Measurements from ENCODE around the gene TIAM1.

GRCh38 chr21:31103571-31104265 is 240.3 kb downstream of the TIAM1 start:
- TF ChIP-seq CTCF (IDR thresholded peaks at IDR 0.05), result no peak
- TF ChIP-seq EP300 (IDR thresholded peaks at IDR 0.05), result no peak
- TF ChIP-seq POLR2AphosphoS5 (IDR thresholded peaks at IDR 0.05), result no peak

All from gastroesophageal sphincter (tissue), 3 donors.